Mesendoderm (in vitro differentiated cells): ENCODE measurements around the gene B3GAT3.

Experiments used
- DNase-seq: peaks from one replicate; pipeline ENCODE4 v3.0.0; 2013
- H2AK5ac ChIP-seq: 2 replicates; pipeline ENCODE4 v1.6.1; 2013; ENCODE audit warnings: low read length, inconsistent platforms
- H2BK120ac ChIP-seq: 2 replicates; pipeline ENCODE4 v1.6.1; 2013; ENCODE audit warnings: low read depth, mild to moderate bottlenecking, low read length, moderate library complexity, mixed read lengths
- H2BK15ac ChIP-seq: replicated peaks from 2 replicates; pipeline ENCODE4 v1.6.1; 2013; ENCODE audit warnings: low read depth, mild to moderate bottlenecking, moderate library complexity
- H2BK5ac ChIP-seq: 2 replicates; pipeline ENCODE4 v1.6.1; 2013; ENCODE audit warnings: low read length, inconsistent platforms
- H3K18ac ChIP-seq: 2 replicates; pipeline ENCODE4 v1.6.1; 2013; ENCODE audit warnings: mild to moderate bottlenecking, low read length, mixed read lengths
- H3K23ac ChIP-seq: one replicate; pipeline ENCODE4 v1.6.1; 2013; ENCODE audit warnings: low read length
- H3K27ac ChIP-seq: 2 replicates; pipeline ENCODE4 v1.5.1; 2013; ENCODE audit warnings: low read depth, mild to moderate bottlenecking, inconsistent platforms, low read length, moderate library complexity
- H3K27me3 ChIP-seq: 2 replicates; pipeline ENCODE4 v1.6.1; 2013; ENCODE audit warnings: low read length, control low read depth, mild to moderate bottlenecking, inconsistent platforms; ENCODE audit not compliant: insufficient read depth, poor library complexity
- H3K36me3 ChIP-seq: 2 replicates; pipeline ENCODE4 v1.6.1; 2013; ENCODE audit warnings: low read length, inconsistent platforms; ENCODE audit not compliant: control insufficient read depth, insufficient read depth
- H3K4ac ChIP-seq: one replicate; pipeline ENCODE4 v1.6.1; 2013; ENCODE audit warnings: low read depth, mild to moderate bottlenecking, low read length, moderate library complexity
- H3K4me1 ChIP-seq: 2 replicates; pipeline ENCODE4 v1.6.1; 2013; ENCODE audit warnings: low read depth, low read length, inconsistent platforms; ENCODE audit not compliant: control insufficient read depth
- H3K4me2 ChIP-seq: 2 replicates; pipeline ENCODE4 v1.6.1; 2013; ENCODE audit warnings: low read length
- H3K4me3 ChIP-seq: 2 replicates; pipeline ENCODE4 v1.5.1; 2013; ENCODE audit warnings: mild to moderate bottlenecking, low read length
- H3K56ac ChIP-seq: one replicate; pipeline ENCODE4 v1.6.1; 2013; ENCODE audit warnings: low read length
- H3K79me1 ChIP-seq: 2 replicates; pipeline ENCODE4 v1.6.1; 2013; ENCODE audit warnings: low read length, inconsistent platforms
- H3K79me2 ChIP-seq: 2 replicates; pipeline ENCODE4 v1.6.1; 2013; ENCODE audit warnings: mild to moderate bottlenecking, low read length; ENCODE audit not compliant: control insufficient read depth, insufficient read depth
- H3K9ac ChIP-seq: 2 replicates; pipeline ENCODE4 v1.6.1; 2013; ENCODE audit warnings: low read length, inconsistent platforms
- H4K5ac ChIP-seq: one replicate; pipeline ENCODE4 v1.6.1; 2013; ENCODE audit warnings: low read length
- H4K8ac ChIP-seq: one replicate; pipeline ENCODE4 v1.6.1; 2013; ENCODE audit warnings: low read depth, mild to moderate bottlenecking, control low read depth, low read length, moderate library complexity
- WGBS: extraction: QIAGEN DNeasy Blood & Tissue Kit; methylation state at CpG from one replicate; pipeline ENCODE4 v1.1.7; 2013; ENCODE audit warnings: low lambda C conversion rate, missing lambda C conversion rate; ENCODE audit not compliant: insufficient coverage; ENCODE audit errors: extremely low coverage; 5-methylcytosine and 5-hydroxymethylcytosine counted together

The B3GAT3 gene

DNA sequence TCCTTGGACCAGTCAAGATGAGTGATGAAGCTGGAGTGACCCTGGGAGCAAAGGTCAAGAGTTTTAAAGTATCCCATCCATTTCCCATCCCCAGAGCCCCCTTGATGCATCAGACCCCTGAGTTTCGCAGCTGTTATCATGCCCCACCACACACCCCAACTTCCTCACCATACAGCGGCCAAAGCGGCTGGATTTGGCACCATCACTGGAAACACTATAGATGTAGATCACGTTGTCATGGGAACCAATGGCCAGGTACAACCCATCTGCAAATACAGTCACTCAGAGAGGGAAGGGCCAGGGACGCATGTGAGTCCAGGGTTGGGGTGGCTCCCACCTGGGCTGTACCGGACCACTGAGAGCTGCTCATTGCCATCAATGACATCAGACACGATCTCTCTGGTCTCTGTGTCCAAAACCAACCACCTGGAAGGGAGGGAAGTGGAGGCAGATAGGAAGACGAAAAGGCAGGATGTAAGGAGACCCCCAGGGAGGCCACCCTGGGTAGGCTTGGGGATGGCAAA, 17.9 kb downstream of the B3GAT3 start:
- no peak overlapping the region for H2BK5ac ChIP-seq
- no peak overlapping the region for H4K8ac ChIP-seq
- no peak overlapping the region for H3K4me2 ChIP-seq
- peak overlapping the region; percentile 17 for H3K56ac ChIP-seq
- no peak overlapping the region for H3K27ac ChIP-seq
- no peak overlapping the region for H3K9ac ChIP-seq
- H3K36me3 ChIP-seq, result no peaks in the 10 kb centered on the region
- peaks cover 2% of the 10 kb centered on the region for H3K4me1 ChIP-seq
- H2BK15ac ChIP-seq, result no peak overlapping the region
- no peak overlapping the region for H3K4ac ChIP-seq
- no peak overlapping the region for H2AK5ac ChIP-seq
- peaks cover 3% of the 10 kb centered on the region for H3K79me1 ChIP-seq
- peaks cover 17% of the 10 kb centered on the region for H3K79me2 ChIP-seq
- H3K23ac ChIP-seq, result no peak overlapping the region
- no peak overlapping the region for H2BK120ac ChIP-seq
- H4K5ac ChIP-seq, result no peak overlapping the region
- H3K27me3 ChIP-seq, result no peaks in the 10 kb centered on the region
- WGBS, result no CpG with 5 or more reads among the region's 8 CpGs
- no peak for DNase-seq
- H3K18ac ChIP-seq, result no peak overlapping the region
- no peak overlapping the region for H3K4me3 ChIP-seq

DNA sequence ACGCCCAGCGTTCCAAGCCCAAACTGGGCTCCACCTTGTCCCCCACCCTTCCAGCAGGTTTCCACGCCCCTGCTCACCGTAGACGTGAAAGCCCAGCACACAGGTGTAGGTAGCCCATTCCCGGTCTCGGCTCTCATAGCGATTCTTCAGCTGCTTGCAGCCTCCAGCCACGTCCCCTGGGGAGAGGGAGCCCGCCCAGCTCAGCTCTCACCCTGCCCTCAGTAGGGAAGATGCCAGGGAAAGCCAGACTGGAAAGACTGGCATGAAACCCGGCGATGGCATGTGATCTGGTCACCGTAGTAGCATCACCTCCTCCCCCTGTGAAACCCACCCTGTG, 18.7 kb downstream of the B3GAT3 start:
- H4K8ac ChIP-seq, result no peak overlapping the region
- H2BK15ac ChIP-seq, result no peak overlapping the region
- H3K56ac ChIP-seq, result peak overlapping the region; percentile 91
- H3K79me1 ChIP-seq, result peaks cover 11% of the 10 kb centered on the region
- no peak overlapping the region for H3K4ac ChIP-seq
- no peaks in the 10 kb centered on the region for H3K27me3 ChIP-seq
- no peak for DNase-seq
- no peak overlapping the region for H3K18ac ChIP-seq
- no peak overlapping the region for H3K27ac ChIP-seq
- no CpG with 5 or more reads among the region's 13 CpGs for WGBS
- no peak overlapping the region for H2BK120ac ChIP-seq
- no peak overlapping the region for H2AK5ac ChIP-seq
- H3K79me2 ChIP-seq, result peaks cover 23% of the 10 kb centered on the region
- peaks cover 4% of the 10 kb centered on the region for H3K4me1 ChIP-seq
- no peak overlapping the region for H3K23ac ChIP-seq
- no peak overlapping the region for H4K5ac ChIP-seq
- peaks cover 4% of the 10 kb centered on the region for H3K36me3 ChIP-seq
- no peak overlapping the region for H2BK5ac ChIP-seq
- H3K4me2 ChIP-seq, result peak overlapping the region; percentile 75
- no peak overlapping the region for H3K4me3 ChIP-seq
- peak overlapping the region; percentile 77 for H3K9ac ChIP-seq

DNA sequence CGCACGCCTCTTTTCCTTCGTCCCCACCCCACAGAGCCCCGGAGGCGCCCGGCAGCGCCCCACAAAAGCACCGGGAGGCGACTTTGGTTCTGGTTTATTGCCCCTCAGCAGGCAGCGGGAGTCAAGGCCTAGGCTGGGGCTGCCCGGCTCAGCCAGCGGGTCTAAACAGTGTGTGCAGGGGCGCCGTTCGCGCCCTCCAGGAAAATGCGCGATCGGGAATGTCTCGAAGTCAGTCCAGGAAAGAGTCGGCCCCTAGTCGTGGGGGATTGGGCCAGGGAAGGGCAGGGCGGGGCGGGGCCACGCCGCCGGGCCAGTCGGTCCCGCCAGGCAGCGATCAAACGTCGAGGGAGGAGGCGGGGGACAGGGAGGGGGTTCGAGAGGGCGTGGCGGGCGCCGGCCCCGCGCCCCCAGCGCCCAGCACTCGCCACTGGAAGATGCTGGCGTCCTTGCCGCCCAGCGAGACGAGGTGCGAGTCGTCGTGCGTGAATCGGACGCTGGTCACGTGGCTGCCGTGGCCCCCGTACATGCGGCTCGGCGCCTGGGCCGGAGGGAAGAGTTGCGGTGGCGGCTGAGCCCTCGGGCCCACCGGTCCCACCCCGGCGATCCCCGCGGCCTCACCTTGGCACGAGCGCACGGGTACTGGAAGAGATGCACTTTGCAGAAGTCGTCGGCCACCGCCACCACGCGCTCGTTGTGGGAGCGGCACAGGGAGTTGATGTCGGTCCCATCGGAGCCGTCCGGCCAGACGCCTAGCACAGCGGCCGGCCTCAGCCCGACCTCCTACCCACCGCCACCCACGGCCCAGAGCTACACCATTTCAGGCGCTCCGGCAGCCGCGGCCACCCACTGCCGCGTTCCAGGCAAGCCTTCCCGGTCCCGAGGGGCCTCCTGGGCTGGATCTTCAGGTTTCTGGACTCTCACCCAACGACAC, 19.4 kb downstream of the B3GAT3 start:
- H3K56ac ChIP-seq, result peak overlapping the region; percentile 91
- H3K4me1 ChIP-seq, result peaks cover 4% of the 10 kb centered on the region
- peak overlapping the region; percentile 92 for H3K27ac ChIP-seq
- H4K5ac ChIP-seq, result no peak overlapping the region
- H3K4me2 ChIP-seq, result peak overlapping the region; percentile 75
- H3K9ac ChIP-seq, result peak overlapping the region; percentile 77
- no peaks in the 10 kb centered on the region for H3K27me3 ChIP-seq
- H4K8ac ChIP-seq, result no peak overlapping the region
- H2AK5ac ChIP-seq, result no peak overlapping the region
- peaks cover 17% of the 10 kb centered on the region for H3K79me1 ChIP-seq
- peak overlapping the region; percentile 8 for H3K4me3 ChIP-seq
- H3K4ac ChIP-seq, result peak overlapping the region; percentile 46
- H3K23ac ChIP-seq, result no peak overlapping the region
- no CpG with 5 or more reads among the region's 96 CpGs for WGBS
- H3K36me3 ChIP-seq, result peaks cover 9% of the 10 kb centered on the region
- H2BK120ac ChIP-seq, result no peak overlapping the region
- peak; percentile 85 for DNase-seq
- H2BK5ac ChIP-seq, result peak overlapping the region; percentile 7
- H3K79me2 ChIP-seq, result peaks cover 25% of the 10 kb centered on the region
- peak overlapping the region; percentile 94 for H3K18ac ChIP-seq
- H2BK15ac ChIP-seq, result no peak overlapping the region

DNA sequence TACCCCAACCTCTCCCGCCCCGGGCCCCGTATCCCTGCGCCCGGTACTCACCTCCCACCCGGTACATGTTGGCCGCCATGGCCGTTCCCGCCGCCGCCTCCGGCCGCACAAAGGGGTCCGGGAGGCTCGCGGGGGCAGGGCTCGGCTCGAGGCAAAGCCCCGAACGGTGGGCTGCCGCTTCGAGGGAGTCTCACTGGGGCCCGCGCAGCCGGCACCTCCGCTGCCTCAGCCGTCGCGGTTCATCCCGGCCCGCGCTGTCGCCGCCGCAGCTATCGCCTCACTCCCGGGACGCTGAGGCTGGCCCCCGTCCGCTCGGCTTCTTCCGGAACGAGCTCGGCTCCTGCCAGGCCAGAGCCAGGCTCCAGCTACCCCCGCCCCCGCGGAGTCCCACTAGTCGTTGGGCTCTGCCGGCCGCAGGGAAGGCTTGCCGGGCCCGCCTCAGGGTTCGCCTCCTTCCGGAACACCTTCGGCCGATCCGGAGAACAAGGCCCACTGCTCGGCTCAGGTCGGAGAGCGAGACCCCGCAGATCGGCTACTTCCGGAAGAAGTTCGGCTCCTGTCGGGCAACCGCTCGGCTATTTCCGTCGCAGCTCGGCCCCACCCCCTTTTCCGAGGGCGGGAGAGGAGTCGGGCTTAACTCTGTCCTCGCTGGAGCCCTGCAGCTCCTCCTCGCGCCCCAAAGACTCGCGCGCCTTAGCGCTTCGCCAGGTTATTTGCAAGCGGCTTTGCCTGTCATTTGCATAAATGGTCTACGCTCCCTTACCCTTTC, 20.2 kb downstream of the B3GAT3 start, which contains the start of gene MTA2:
MTA2 (minus strand) TSS at position 494 of the 769 bp plus-strand sequence; CDS start at position 79, 415 bp downstream.
- H3K56ac ChIP-seq, result peak within 1 kb of the TSS; percentile 97
- H3K4me2 ChIP-seq, result peak within 1 kb of the TSS; percentile 75
- H3K36me3 ChIP-seq, result peaks cover 14% of the 10 kb centered on the region
- H3K23ac ChIP-seq, result peak within 1 kb of the TSS; percentile 98
- H3K79me2 ChIP-seq, result peaks cover 25% of the 10 kb centered on the region
- DNase-seq, result peak; percentile 99
- no peak within 1 kb of the TSS for H4K5ac ChIP-seq
- H3K4me3 ChIP-seq, result peak within 1 kb of the TSS; percentile 89
- H2BK120ac ChIP-seq, result peak within 1 kb of the TSS; percentile 83
- peak within 1 kb of the TSS; percentile 98 for H3K18ac ChIP-seq
- no CpG with 5 or more reads among the region's 83 CpGs for WGBS
- H2AK5ac ChIP-seq, result no peak within 1 kb of the TSS
- H2BK5ac ChIP-seq, result peak within 1 kb of the TSS; percentile 78
- peak within 1 kb of the TSS; percentile 95 for H3K4ac ChIP-seq
- peaks cover 4% of the 10 kb centered on the region for H3K4me1 ChIP-seq
- H3K79me1 ChIP-seq, result peaks cover 21% of the 10 kb centered on the region
- peak within 1 kb of the TSS; percentile 77 for H3K9ac ChIP-seq
- no peaks in the 10 kb centered on the region for H3K27me3 ChIP-seq
- peak within 1 kb of the TSS; percentile 17 for H4K8ac ChIP-seq
- no peak within 1 kb of the TSS for H2BK15ac ChIP-seq
- H3K27ac ChIP-seq, result peak within 1 kb of the TSS; percentile 97

DNA sequence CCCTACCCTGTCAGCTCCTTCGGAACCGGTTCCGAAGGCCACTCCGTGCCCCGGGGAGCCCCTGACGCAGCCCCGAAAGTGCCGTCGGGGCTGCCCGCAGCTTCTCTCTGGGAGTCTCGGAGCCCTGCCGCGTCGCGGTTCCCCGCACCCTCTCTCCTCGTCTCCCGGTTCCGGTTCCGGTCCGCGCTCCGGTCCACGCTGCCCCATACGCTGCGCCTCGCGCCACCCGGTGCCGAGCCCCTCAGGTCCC, 20.7 kb downstream of the B3GAT3 start:
- Histone ChIP-seq H3K79me1 (peaks cover 21% of the 10 kb centered on the region), H3K4ac (peak overlapping the region; percentile 95), H3K4me1 (peaks cover 4% of the 10 kb centered on the region), H3K27ac (peak overlapping the region; percentile 97), H2BK120ac (peak overlapping the region; percentile 83), H3K56ac (peak overlapping the region; percentile 97), H3K79me2 (peaks cover 25% of the 10 kb centered on the region), H2AK5ac (no peak overlapping the region), H3K27me3 (no peaks in the 10 kb centered on the region), H3K23ac (peak overlapping the region; percentile 98), H4K5ac (no peak overlapping the region), H3K18ac (peak overlapping the region; percentile 98), H3K4me3 (peak overlapping the region; percentile 89), H3K9ac (peak overlapping the region; percentile 66), H3K4me2 (peak overlapping the region; percentile 26), H3K36me3 (peaks cover 18% of the 10 kb centered on the region), H2BK15ac (no peak overlapping the region), H4K8ac (peak overlapping the region; percentile 17), H2BK5ac (peak overlapping the region; percentile 78)
- WGBS, result no CpG with 5 or more reads among the region's 30 CpGs
- DNase-seq, result no peak
